PC-9 (cell line): Measurements from ENCODE around the gene GEMIN8. TPM values are rescaled to one million over a fixed set of nuclear protein-coding genes. Genes with fewer than 3 reads are reported as not detected.

ENCODE experiments used
- BruUV-seq: library from RNA; stranded (reverse); fragments of 400-500 nt; replicated peaks from 2 replicates; lab custom pipeline; 2021; lab: Mats Ljungman, UMichigan
- CTCF ChIA-PET: fragments of 300-600 bp; sonication (Branson Sonifier 250); formaldehyde crosslinking; loops from one replicate; lab custom pipeline; 2022; ENCODE audit warnings: antibody characterized with exemption; lab: Charles Lee
- POLR2A ChIA-PET: fragments of 300-600 bp; sonication (Branson Sonifier 250); formaldehyde crosslinking; loops from one replicate; lab custom pipeline; 2022; ENCODE audit warnings: antibody characterized with exemption; ENCODE audit not compliant: unreplicated experiment; lab: Charles Lee
- DNase-seq, 2 experiments: peaks; one replicate each; pipeline versions ENCODE4 v3.0.0 to v3.0.0-alpha.2; 2015 to 2022; ENCODE audit warnings: mixed read lengths in 1 of 2
- H2AFZ ChIP-seq: fragments of 200-600 bp; sonication (generic); 2 replicates; pipeline ENCODE4 v1.8.1; 2017; ENCODE audit warnings: antibody characterized with exemption
- H3F3A ChIP-seq: fragments of 200-600 bp; sonication (generic); 2 replicates; pipeline ENCODE4 v1.8.1; 2017; ENCODE audit warnings: antibody characterized with exemption, mild to moderate bottlenecking, low read depth; ENCODE audit not compliant: insufficient read depth
- H3K27ac ChIP-seq: fragments of 200-600 bp; sonication (generic); 2 replicates; pipeline ENCODE4 v1.6.1; 2016; ENCODE audit warnings: mixed run types
- H3K27me3 ChIP-seq: fragments of 200-600 bp; sonication (generic); 2 replicates; pipeline ENCODE4 v1.6.1; 2016; ENCODE audit warnings: low read depth, mixed run types; ENCODE audit not compliant: insufficient read depth
- H3K36me3 ChIP-seq: fragments of 200-600 bp; sonication (generic); 2 replicates; pipeline ENCODE4 v1.6.1; 2016; ENCODE audit warnings: low read depth, mixed run types
- H3K4me1 ChIP-seq: fragments of 200-600 bp; sonication (generic); replicated peaks from 2 replicates; pipeline ENCODE4 v1.6.1; 2016; ENCODE audit warnings: mixed run types; ENCODE audit not compliant: insufficient read depth
- H3K4me2 ChIP-seq: fragments of 200-600 bp; sonication (generic); 2 replicates; pipeline ENCODE4 v1.6.1; 2017; ENCODE audit warnings: mixed run types
- H3K4me3 ChIP-seq: fragments of 200-600 bp; sonication (generic); 2 replicates; pipeline ENCODE4 v1.6.1; 2016; ENCODE audit warnings: mixed run types
- H3K79me2 ChIP-seq: fragments of 200-600 bp; sonication (generic); 2 replicates; pipeline ENCODE4 v1.6.1; 2017; ENCODE audit warnings: low read depth, mixed run types
- H3K9me2 ChIP-seq: fragments of 200-600 bp; sonication (generic); 2 replicates; pipeline ENCODE4 v1.8.1; 2017; ENCODE audit warnings: mild to moderate bottlenecking; ENCODE audit not compliant: insufficient read depth
- H3K9me3 ChIP-seq: fragments of 200-600 bp; sonication (generic); 2 replicates; pipeline ENCODE4 v1.8.1; 2016; ENCODE audit warnings: low read depth; ENCODE audit not compliant: insufficient read depth
- H4K20me1 ChIP-seq: fragments of 200-600 bp; sonication (generic); 2 replicates; pipeline ENCODE4 v1.8.1; 2017; ENCODE audit not compliant: insufficient read depth
- EZH2 ChIP-seq: fragments of 200-600 bp; sonication (generic); IDR thresholded peaks from 2 replicates; pipeline ENCODE4 v1.8.0; 2017; ENCODE audit warnings: antibody characterized with exemption, low read depth
- intact Hi-C: fragments of 100-400 bp; cut with micrococcal nuclease; formaldehyde crosslinking; loops from one replicate; pipeline ENCODE4 v1.10.0; 2022; ENCODE audit not compliant: unreplicated experiment
- total RNA-seq: library from RNA; stranded (reverse); gene quantifications from 2 replicates; pipeline ENCODE4 v1.2.3, GENCODE V29; 2021
- TF ChIP-seq, protein P1 (sequence below): fragments of 200-600 bp; sonication (generic); conservative IDR thresholded peaks from 2 replicates; pipeline ENCODE4 v1.6.1; 2017; ENCODE audit warnings: mixed run types, antibody characterized with exemption, mild to moderate bottlenecking, moderate library complexity

Gene GEMIN8
- total RNA-seq, 1 experiment from 2014 or later: 18.8 TPM

DNA sequence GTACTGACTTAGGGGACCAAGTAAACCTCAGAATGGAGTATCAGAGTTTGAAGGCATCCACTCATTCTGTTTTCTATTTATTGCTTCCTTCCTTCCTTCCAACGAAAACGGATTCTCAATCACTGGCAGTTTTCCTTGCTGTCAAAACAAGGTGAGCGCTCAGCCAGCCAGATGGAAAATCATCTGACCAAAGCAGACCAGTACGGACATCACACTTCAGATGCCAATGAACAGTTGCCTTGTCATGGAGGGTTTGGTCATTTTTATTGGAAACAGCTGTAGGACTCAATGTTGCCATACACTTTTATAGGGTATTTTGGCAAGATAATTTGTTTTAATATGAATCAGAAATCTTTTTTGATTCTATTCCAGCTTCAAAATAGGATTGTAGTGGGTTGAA, 16.6 kb downstream of the GEMIN8 start:
- no peaks in the 10 kb centered on the region for H3F3A ChIP-seq
- H4K20me1 ChIP-seq: no peaks in the 10 kb centered on the region
- no peak for TF ChIP-seq EZH2
- TF ChIP-seq, protein P1, sequence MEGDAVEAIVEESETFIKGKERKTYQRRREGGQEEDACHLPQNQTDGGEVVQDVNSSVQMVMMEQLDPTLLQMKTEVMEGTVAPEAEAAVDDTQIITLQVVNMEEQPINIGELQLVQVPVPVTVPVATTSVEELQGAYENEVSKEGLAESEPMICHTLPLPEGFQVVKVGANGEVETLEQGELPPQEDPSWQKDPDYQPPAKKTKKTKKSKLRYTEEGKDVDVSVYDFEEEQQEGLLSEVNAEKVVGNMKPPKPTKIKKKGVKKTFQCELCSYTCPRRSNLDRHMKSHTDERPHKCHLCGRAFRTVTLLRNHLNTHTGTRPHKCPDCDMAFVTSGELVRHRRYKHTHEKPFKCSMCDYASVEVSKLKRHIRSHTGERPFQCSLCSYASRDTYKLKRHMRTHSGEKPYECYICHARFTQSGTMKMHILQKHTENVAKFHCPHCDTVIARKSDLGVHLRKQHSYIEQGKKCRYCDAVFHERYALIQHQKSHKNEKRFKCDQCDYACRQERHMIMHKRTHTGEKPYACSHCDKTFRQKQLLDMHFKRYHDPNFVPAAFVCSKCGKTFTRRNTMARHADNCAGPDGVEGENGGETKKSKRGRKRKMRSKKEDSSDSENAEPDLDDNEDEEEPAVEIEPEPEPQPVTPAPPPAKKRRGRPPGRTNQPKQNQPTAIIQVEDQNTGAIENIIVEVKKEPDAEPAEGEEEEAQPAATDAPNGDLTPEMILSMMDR: no peak
- H3K9me3 ChIP-seq: no peaks in the 10 kb centered on the region
- no peak overlapping the region for H3K4me3 ChIP-seq
- no peaks in the 10 kb centered on the region for H3K79me2 ChIP-seq
- H3K4me1 ChIP-seq: no peaks in the 10 kb centered on the region
- CTCF ChIA-PET: no interaction called here
- intact Hi-C loops: no loop called here
- no peak overlapping the region for H3K4me2 ChIP-seq
- no peak for DNase-seq
- no peak overlapping the region for H2AFZ ChIP-seq
- no peaks in the 10 kb centered on the region for H3K9me2 ChIP-seq
- H3K27me3 ChIP-seq: no peaks in the 10 kb centered on the region
- H3K27ac ChIP-seq: no peak overlapping the region
- BruUV-seq: no TSS peak
- POLR2A ChIA-PET: no interaction called here
- no peaks in the 10 kb centered on the region for H3K36me3 ChIP-seq

DNA sequence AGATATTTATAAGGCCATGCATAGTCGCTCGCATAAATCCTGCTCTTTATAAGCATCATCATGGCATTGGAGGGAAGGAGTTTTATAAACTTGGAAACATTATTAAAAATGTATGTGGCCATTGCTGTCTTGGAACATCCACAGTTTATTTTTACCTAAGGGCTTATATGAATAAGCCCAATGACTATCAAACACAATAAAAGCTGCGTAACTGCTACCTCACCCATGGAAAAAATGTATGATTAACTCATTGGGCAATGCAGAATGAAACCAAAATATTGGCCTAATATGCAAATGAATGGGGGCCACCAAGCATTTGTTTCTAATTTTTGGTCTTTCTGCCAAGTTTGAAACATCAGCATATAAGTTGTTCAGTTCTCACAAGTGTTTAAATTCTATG, 19.1 kb downstream of the GEMIN8 start:
- Histone ChIP-seq H3F3A (no peaks in the 10 kb centered on the region), H3K36me3 (no peaks in the 10 kb centered on the region), H3K4me1 (no peaks in the 10 kb centered on the region), H3K27ac (no peak overlapping the region), H3K27me3 (no peaks in the 10 kb centered on the region), H3K9me3 (no peaks in the 10 kb centered on the region), H2AFZ (no peak overlapping the region), H3K79me2 (no peaks in the 10 kb centered on the region), H4K20me1 (no peaks in the 10 kb centered on the region), H3K4me2 (no peak overlapping the region), H3K9me2 (no peaks in the 10 kb centered on the region), H3K4me3 (no peak overlapping the region)
- ChIA-PET CTCF (interaction anchor here (0.6 kb wide), 1 partner anchor 14 kb away, joined by 3 read pairs; no protein-coding TSS in a partner anchor), POLR2A (no interaction called here)
- no peak for DNase-seq
- no TSS peak for BruUV-seq
- no peak for TF ChIP-seq EZH2
- TF ChIP-seq, protein P1: no peak
- intact Hi-C loops: no loop called here

DNA sequence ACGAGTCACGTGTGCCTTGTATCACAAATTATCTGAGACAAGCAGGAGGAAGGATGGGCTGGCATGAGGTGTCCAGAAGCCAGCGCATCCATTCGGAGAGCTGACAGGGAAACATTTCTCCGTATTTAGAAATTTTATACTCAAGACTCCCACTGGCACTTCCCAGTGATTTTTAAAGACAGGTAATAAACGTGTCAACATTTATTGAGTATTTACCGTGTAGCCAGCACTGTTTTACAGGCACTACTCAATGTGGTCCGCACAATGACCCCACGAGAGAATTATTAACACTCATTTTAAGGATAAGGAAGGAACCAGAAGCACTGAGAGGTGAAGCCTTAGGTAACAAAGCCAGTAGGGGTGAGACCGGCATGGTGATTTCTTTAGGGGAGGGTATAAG, 23.2 kb downstream of the GEMIN8 start:
- Histone ChIP-seq H3F3A (no peaks in the 10 kb centered on the region), H3K79me2 (no peaks in the 10 kb centered on the region), H3K9me2 (no peaks in the 10 kb centered on the region), H3K27me3 (no peaks in the 10 kb centered on the region), H3K27ac (no peak overlapping the region), H2AFZ (no peak overlapping the region), H4K20me1 (no peaks in the 10 kb centered on the region), H3K4me3 (no peak overlapping the region), H3K9me3 (no peaks in the 10 kb centered on the region), H3K36me3 (no peaks in the 10 kb centered on the region), H3K4me2 (no peak overlapping the region), H3K4me1 (no peaks in the 10 kb centered on the region)
- POLR2A ChIA-PET: no interaction called here
- TF ChIP-seq, protein P1: no peak
- no peak for TF ChIP-seq EZH2
- intact Hi-C loops: no loop called here
- no peak for DNase-seq
- BruUV-seq: no TSS peak
- CTCF ChIA-PET: no interaction called here
